T-cell (primary cell): ENCODE data around the gene MIEF2. TPM values are rescaled to one million over a fixed set of nuclear protein-coding genes. Genes with fewer than 3 reads are reported as not detected.

ENCODE experiments used
- ATAC-seq, 4 experiments: fragments of 200-7000 bp in 3 of 4; fragments of 150-1000 bp in 1 of 4; cut with Tn5 transposase; replicated peaks in 1 of 4; 1 replicate in 3 of 4; 2 replicates in 1 of 4; pipeline ENCODE4 v1.10.0; 2021; ENCODE audit warnings: moderate library complexity in 3 of 4, mild to moderate bottlenecking in 2 of 4, moderate number of reproducible peaks in 1 of 4
- CTCF ChIA-PET, 2 donors: fragments of 300-600 bp; sonication (Branson Sonifier 250); formaldehyde crosslinking; loops; one replicate each; lab custom pipeline; 2022; ENCODE audit warnings: antibody characterized with exemption in 2 of 2; lab: Charles Lee
- POLR2A ChIA-PET, 2 donors: fragments of 300-600 bp; sonication (Branson Sonifier 250); formaldehyde crosslinking; loops; one replicate each; lab custom pipeline; 2022; ENCODE audit warnings: antibody characterized with exemption in 2 of 2; lab: Charles Lee
- DNase-seq, 35 experiments: peaks; one replicate each; pipeline versions ENCODE4 v3.0.0 to v3.0.0-alpha.2; 2013 to 2023
- H3K27ac ChIP-seq: one replicate; pipeline ENCODE4 v1.5.1; 2013; ENCODE audit warnings: low read length
- H3K27me3 ChIP-seq, 2 experiments: replicated peaks in 1 of 2; 1 replicate in 1 of 2; 2 replicates in 1 of 2; pipeline versions ENCODE4 v1.6.1 to v1.7.0; 2013; ENCODE audit warnings: low read length in 1 of 2, mixed read lengths in 1 of 2; ENCODE audit not compliant: control insufficient read depth in 2 of 2, insufficient read depth in 2 of 2; ENCODE audit errors: extremely low read depth in 1 of 2
- H3K36me3 ChIP-seq, 2 donors: 1 replicate in 1 of 2; 2 replicates in 1 of 2; pipeline versions ENCODE4 v1.6.1 to v1.7.0; 2013; ENCODE audit warnings: low read length in 1 of 2; ENCODE audit not compliant: control insufficient read depth in 2 of 2, insufficient read depth in 1 of 2; ENCODE audit errors: extremely low read depth in 1 of 2
- H3K4me1 ChIP-seq, 2 experiments: 1 replicate in 1 of 2; 2 replicates in 1 of 2; pipeline versions ENCODE4 v1.6.1 to v1.7.0; 2013; ENCODE audit warnings: low read length in 2 of 2, mixed read lengths in 1 of 2; ENCODE audit not compliant: insufficient read depth in 2 of 2, control insufficient read depth in 1 of 2; ENCODE audit errors: extremely low read depth in 1 of 2
- H3K4me3 ChIP-seq, 2 donors: 1 replicate in 1 of 2; 2 replicates in 1 of 2; pipeline versions ENCODE4 v1.5.1 to v1.7.0; 2013; ENCODE audit warnings: mild to moderate bottlenecking in 2 of 2, low read length in 1 of 2, moderate library complexity in 1 of 2; ENCODE audit not compliant: control insufficient read depth in 1 of 2; ENCODE audit errors: extremely low read depth in 1 of 2
- H3K9me3 ChIP-seq: 2 replicates; pipeline ENCODE4 v1.7.0; 2013
- H3K27ac Mint-ChIP-seq, 2 donors: one replicate each; pipeline ENCODE4 v1.8.0; 2020 to 2021; ENCODE audit warnings: mild to moderate bottlenecking in 2 of 2, mixed read lengths in 2 of 2
- H3K27me3 Mint-ChIP-seq, 2 donors: one replicate each; pipeline ENCODE4 v1.8.0; 2021 to 2022; ENCODE audit warnings: mixed read lengths in 2 of 2
- H3K36me3 Mint-ChIP-seq: one replicate; pipeline ENCODE4 v1.8.0; 2021; ENCODE audit warnings: mixed read lengths
- H3K4me1 Mint-ChIP-seq, 3 donors: one replicate each; pipeline ENCODE4 v1.8.0; 2020 to 2022; ENCODE audit warnings: mixed read lengths in 3 of 3, mild to moderate bottlenecking in 1 of 3
- H3K4me3 Mint-ChIP-seq, 3 donors: one replicate each; pipeline ENCODE4 v1.8.0; 2020 to 2022; ENCODE audit warnings: mild to moderate bottlenecking in 3 of 3, mixed read lengths in 3 of 3, moderate library complexity in 3 of 3
- H3K9me3 Mint-ChIP-seq, 3 donors: one replicate each; pipeline ENCODE4 v1.8.0; 2020 to 2022; ENCODE audit warnings: mixed read lengths in 3 of 3
- WGBS: methylation state at CpG from one replicate; pipeline ENCODE4 v1.1.5; 2013; ENCODE audit warnings: missing lambda C conversion rate; ENCODE audit not compliant: insufficient coverage; 5-methylcytosine and 5-hydroxymethylcytosine counted together
- total RNA-seq, 35 experiments: library from RNA in 6 of 35; stranded (reverse) in 6 of 35; fragments of 120-200 nt in 1 of 35; gene quantifications; one replicate each; pipeline versions ENCODE4 v1.2.1 to v1.2.4 and lab custom pipeline; 2013 to 2026

The MIEF2 gene
- total RNA-seq, 5 donors from 2014 or later (not counting 1 experiment from before 2014, with no cell fraction given), result 10.0 to 19.7 (median 17.6) TPM

- Mint-ChIP-seq H3K36me3 (peaks cover 7% of the 10 kb centered on the region), H3K4me3 (peak overlapping the region; percentile 74 to 98 (median 79)), H3K27me3 (no peaks in the 10 kb centered on the region), H3K9me3 (no peaks in the 10 kb centered on the region), H3K4me1 (peaks cover 31 to 42% (median 38%) of the 10 kb centered on the region in 3 donors), H3K27ac (peak overlapping the region; percentile 40 to 79)
- H3K27ac ChIP-seq, result peak overlapping the region; percentile 89
- peak overlapping the region; percentile 78 to 80 for H3K4me3 ChIP-seq
- DNase-seq (no peak), ATAC-seq (no peak)
- H3K4me1 ChIP-seq, result peaks cover 15 to 52% of the 10 kb centered on the region in 2 experiments
- no peaks in the 10 kb centered on the region for H3K27me3 ChIP-seq
- H3K9me3 ChIP-seq, result no peaks in the 10 kb centered on the region
- POLR2A ChIA-PET, result no interaction called here
- WGBS, result 100% methylated on average over 3 of the region's 3 CpGs
- CTCF ChIA-PET, result no interaction called here
- H3K36me3 ChIP-seq, result peaks cover 10 to 15% of the 10 kb centered on the region in 2 donors
These were observed 1.2 kb downstream of the MIEF2 start for GRCh38 chr17:18261659-18262058.

DNA sequence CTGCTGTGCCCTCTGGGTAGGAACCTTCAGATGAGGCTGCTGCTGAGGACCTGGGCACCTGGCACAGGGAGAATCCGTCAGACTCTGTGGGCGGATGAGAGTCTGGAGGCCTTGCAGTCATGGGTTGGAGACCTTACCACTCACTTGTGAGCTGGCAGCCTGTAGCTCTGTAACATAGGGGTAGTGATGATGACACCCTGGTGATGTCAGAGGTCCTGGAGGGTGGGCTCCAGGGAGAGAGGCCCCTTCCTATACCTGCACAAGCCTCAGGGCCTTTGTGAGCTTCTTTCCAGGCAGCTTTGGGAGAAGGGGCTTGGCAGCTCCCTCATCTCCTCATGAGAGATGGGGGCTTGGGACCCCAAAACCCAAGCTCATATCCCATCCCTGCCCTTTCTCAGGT lies 1.6 kb downstream of the MIEF2 start:
- Histone ChIP-seq H3K27ac (no peak overlapping the region), H3K4me1 (peaks cover 12 to 47% of the 10 kb centered on the region in 2 experiments), H3K4me3 (no peak overlapping the region), H3K27me3 (no peaks in the 10 kb centered on the region), H3K9me3 (no peaks in the 10 kb centered on the region), H3K36me3 (peaks cover 9 to 15% of the 10 kb centered on the region in 2 donors)
- Mint-ChIP-seq H3K36me3 (peaks cover 7% of the 10 kb centered on the region), H3K27ac (peak overlapping the region; percentile 40 to 79), H3K27me3 (no peaks in the 10 kb centered on the region), H3K4me1 (peaks cover 27 to 38% (median 34%) of the 10 kb centered on the region in 3 donors), H3K4me3 (peak overlapping the region; percentile 74 to 98 (median 79)), H3K9me3 (no peaks in the 10 kb centered on the region)
- DNase-seq (no peak), ATAC-seq (no peak)
- POLR2A ChIA-PET, result no interaction called here
- CTCF ChIA-PET, result interaction anchor here in 1 of 2 donors (0.6 kb wide), 1 partner anchor 181 kb away, joined by 3 read pairs; no protein-coding TSS in a partner anchor
- WGBS, result 100% methylated on average over 1 of the region's 2 CpGs

- Mint-ChIP-seq H3K36me3 (peaks cover 7% of the 10 kb centered on the region), H3K27me3 (no peaks in the 10 kb centered on the region), H3K9me3 (no peaks in the 10 kb centered on the region), H3K27ac (no peak overlapping the region), H3K4me1 (peaks cover 22 to 37% (median 29%) of the 10 kb centered on the region in 3 donors), H3K4me3 (peak overlapping the region in 2 of 3 donors; percentile 31 to 98)
- CTCF ChIA-PET, result interaction anchor here in 1 of 2 donors (0.6 kb wide), 1 partner anchor 181 kb away, joined by 3 read pairs; no protein-coding TSS in a partner anchor
- peaks cover 11 to 15% of the 10 kb centered on the region in 2 donors for H3K36me3 ChIP-seq
- whole genome bisulfite sequencing, result 97% methylated on average over 12 of the region's 12 CpGs
- H3K9me3 ChIP-seq, result no peaks in the 10 kb centered on the region
- H3K4me3 ChIP-seq, result no peak overlapping the region
- ATAC-seq, result no peak
- no peak overlapping the region for H3K27ac ChIP-seq
- POLR2A ChIA-PET, result no interaction called here
- no peaks in the 10 kb centered on the region for H3K27me3 ChIP-seq
- no peak for DNase-seq
- H3K4me1 ChIP-seq, result peaks cover 9 to 47% of the 10 kb centered on the region in 2 experiments
These were observed 2.2 kb downstream of the MIEF2 start for GRCh38 chr17:18262641-18263040.

- ATAC-seq (no peak), DNase-seq (no peak)
- H3K36me3 ChIP-seq, result peaks cover 11 to 15% of the 10 kb centered on the region in 2 donors
- Mint-ChIP-seq H3K27me3 (no peaks in the 10 kb centered on the region), H3K27ac (no peak overlapping the region), H3K4me3 (no peak overlapping the region), H3K9me3 (no peaks in the 10 kb centered on the region), H3K36me3 (peaks cover 7% of the 10 kb centered on the region), H3K4me1 (peaks cover 17 to 30% (median 26%) of the 10 kb centered on the region in 3 donors)
- no peaks in the 10 kb centered on the region for H3K27me3 ChIP-seq
- ChIA-PET POLR2A (no interaction called here), CTCF (no interaction called here)
- H3K4me3 ChIP-seq, result no peak overlapping the region
- WGBS, result 98% methylated on average over 48 of the region's 50 CpGs
- H3K9me3 ChIP-seq, result no peaks in the 10 kb centered on the region
- no peak overlapping the region for H3K27ac ChIP-seq
- peaks cover 9 to 46% of the 10 kb centered on the region in 2 experiments for H3K4me1 ChIP-seq
These were observed 3.6 kb downstream of the MIEF2 start for GRCh38 chr17:18263885-18264682.

- Histone ChIP-seq H3K4me3 (no peak overlapping the region), H3K27me3 (no peaks in the 10 kb centered on the region), H3K4me1 (peaks cover 0 to 18% of the 10 kb centered on the region in 2 experiments), H3K9me3 (no peaks in the 10 kb centered on the region), H3K36me3 (peaks cover 14 to 15% of the 10 kb centered on the region in 2 donors), H3K27ac (no peak overlapping the region)
- ATAC-seq (no peak), DNase-seq (no peak)
- ChIA-PET CTCF (no interaction called here), POLR2A (no interaction called here)
- H3K36me3 Mint-ChIP-seq, result peaks cover 10% of the 10 kb centered on the region
- no peaks in the 10 kb centered on the region for H3K9me3 Mint-ChIP-seq
- H3K4me3 Mint-ChIP-seq, result no peak overlapping the region
- no peaks in the 10 kb centered on the region for H3K27me3 Mint-ChIP-seq
- H3K27ac Mint-ChIP-seq, result no peak overlapping the region
- H3K4me1 Mint-ChIP-seq, result peaks cover 0 to 9% (median 6%) of the 10 kb centered on the region in 3 donors
- WGBS, result 79% methylated on average over 4 of the region's 10 CpGs
These were observed 6.9 kb downstream of the MIEF2 start for GRCh38 chr17:18267366-18267765.

- H3K27me3 ChIP-seq, result no peaks in the 10 kb centered on the region
- Mint-ChIP-seq H3K4me3 (no peak overlapping the region), H3K27me3 (no peaks in the 10 kb centered on the region), H3K27ac (no peak overlapping the region), H3K4me1 (peaks cover 0 to 6% (median 3%) of the 10 kb centered on the region in 3 donors), H3K9me3 (no peaks in the 10 kb centered on the region), H3K36me3 (peaks cover 10% of the 10 kb centered on the region)
- H3K27ac ChIP-seq, result no peak overlapping the region
- 58% methylated on average over 10 of the region's 14 CpGs for WGBS
- H3K4me3 ChIP-seq, result no peak overlapping the region
- DNase-seq (no peak), ATAC-seq (peak in 1 of 4 experiments; percentile 26)
- H3K9me3 ChIP-seq, result no peaks in the 10 kb centered on the region
- peaks cover 13 to 15% of the 10 kb centered on the region in 2 donors for H3K36me3 ChIP-seq
- CTCF ChIA-PET, result interaction anchor here (0.6 kb wide), 2 partner anchors 127 to 336 kb away, joined by 3 read pairs; no protein-coding TSS in a partner anchor
- peaks cover 0 to 13% of the 10 kb centered on the region in 2 experiments for H3K4me1 ChIP-seq
- POLR2A ChIA-PET, result no interaction called here
These were observed 7.7 kb downstream of the MIEF2 start for GRCh38 chr17:18267927-18268711.
